ENCODE data around the gene PPA2. TPM values are rescaled to one million over a fixed set of nuclear protein-coding genes. Genes with fewer than 3 reads are reported as not detected.

PPA2 gene
- total RNA-seq, 1 experiment from 2014 or later, result 98.5 TPM

- TF ChIP-seq POLR2AphosphoS5 (IDR thresholded peaks at IDR 0.05; ENCODE audit: low read depth, low read length) (no peak), ZFX (IDR thresholded peaks at IDR 0.05) (no peak), CTCF (IDR thresholded peaks at IDR 0.05 in 2 of 3, conservative IDR thresholded peaks at IDR 0.05 in 1 of 3; ENCODE audit: borderline replicate concordance in 1 of 3, insufficient read depth in 1 of 3, low read depth in 2 of 3, low read length in 2 of 3) (no peak), FOSL1 (IDR thresholded peaks at IDR 0.05; ENCODE audit: low read depth) (no peak), CBX3 (IDR thresholded peaks at IDR 0.05; ENCODE audit: low read depth) (no peak), EGR1 (IDR thresholded peaks at IDR 0.05; ENCODE audit: low read depth) (no peak)
- TF ChIP-seq, protein P1, sequence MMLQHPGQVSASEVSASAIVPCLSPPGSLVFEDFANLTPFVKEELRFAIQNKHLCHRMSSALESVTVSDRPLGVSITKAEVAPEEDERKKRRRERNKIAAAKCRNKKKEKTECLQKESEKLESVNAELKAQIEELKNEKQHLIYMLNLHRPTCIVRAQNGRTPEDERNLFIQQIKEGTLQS (IDR thresholded peaks at IDR 0.05), result no peak
- intact Hi-C loops (cut with micrococcal nuclease), result no loop called here
- ATAC-seq, result no peak
Observed at GRCh38 chr4:105361053-105361452, 112.8 kb downstream of the PPA2 start.

DNA sequence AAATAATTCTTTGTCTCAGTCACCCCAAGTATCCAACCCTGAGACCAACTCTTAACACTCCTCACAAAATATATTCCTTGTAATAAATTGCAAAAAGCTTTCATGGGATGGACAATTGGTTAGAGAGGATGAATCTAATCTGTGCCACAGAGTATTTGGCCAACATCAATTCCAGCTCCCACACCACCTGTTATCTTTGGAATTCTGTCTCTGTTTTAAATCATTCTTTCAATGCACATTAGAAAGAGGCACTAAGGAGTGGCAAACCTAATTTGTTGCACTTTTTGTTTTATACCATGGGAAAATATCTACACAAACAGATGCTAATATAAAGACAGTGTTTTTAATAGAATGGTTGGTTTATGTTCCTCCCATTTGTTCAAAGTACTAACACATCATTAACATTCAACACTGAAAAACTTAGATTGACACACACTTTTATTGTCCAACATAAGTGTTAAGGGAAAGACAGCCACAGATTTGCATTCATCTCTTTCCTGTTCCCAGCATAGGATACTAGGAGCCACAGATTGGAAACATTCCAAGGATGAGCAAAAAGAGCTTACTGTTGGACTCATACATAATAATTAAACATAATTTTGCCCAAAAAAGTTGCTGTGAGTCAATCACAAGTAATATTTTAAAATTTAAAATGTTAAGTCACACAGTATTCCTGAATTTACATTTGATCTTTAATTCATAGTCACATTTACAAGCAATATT lies 116.4 kb downstream of the PPA2 start:
- Histone ChIP-seq H3K9ac (ENCODE audit: low read length) (no peak overlapping the region), H3K36me3 (ENCODE audit: control insufficient read depth in 1 of 2, insufficient read depth in 2 of 2, low read length in 2 of 2) (no peaks in the 10 kb centered on the region)

More at GRCh38 chr4:105361053-105361452, 112.8 kb downstream of the PPA2 start:
- Histone ChIP-seq H3K27me3 (ENCODE audit: insufficient read depth, low read length) (no peaks in the 10 kb centered on the region), H3K4me2 (ENCODE audit: low read length) (no peak overlapping the region), H4K20me1 (ENCODE audit: insufficient read depth) (no peaks in the 10 kb centered on the region), H3K4me3 (replicated peaks in 1 of 2; ENCODE audit: low read depth in 1 of 2, low read length in 2 of 2) (no peak overlapping the region), H3K36me3 (ENCODE audit: control insufficient read depth in 1 of 2, insufficient read depth in 2 of 2, low read length in 2 of 2) (no peaks in the 10 kb centered on the region), H3K9ac (ENCODE audit: low read length) (no peak overlapping the region), H2AFZ (ENCODE audit: low read depth, low read length, poor library complexity, severe bottlenecking) (no peak overlapping the region), H3K9me3 (ENCODE audit: control insufficient read depth in 1 of 2, insufficient read depth in 1 of 2, low read depth in 1 of 2, low read length in 2 of 2) (no peaks in the 10 kb centered on the region), H3K4me1 (ENCODE audit: control insufficient read depth in 1 of 2, insufficient read depth in 2 of 2, low read length in 2 of 2) (no peaks in the 10 kb centered on the region), H3K79me2 (ENCODE audit: insufficient read depth, low read length) (no peaks in the 10 kb centered on the region), H3K27ac (ENCODE audit: low read depth, low read length) (no peak overlapping the region), H3K9me2 (ENCODE audit: insufficient read depth) (no peaks in the 10 kb centered on the region)
- CTCF ChIA-PET, result no interaction called here
- DNase-seq (ENCODE audit: low read depth, low spot score), result no peak
- RAD21 ChIA-PET (ENCODE audit: low non-redundant PET in 1 of 2, low total read pairs in 2 of 2, uncharacterized antibody in 2 of 2, unreplicated experiment in 2 of 2), result no interaction called here
- POLR2A ChIA-PET, result no interaction called here
- no TSS peak for BruUV-seq (replicated peaks)

More for the DNA sequence above, 116.4 kb downstream of the PPA2 start:
- RAD21 ChIA-PET (ENCODE audit: low non-redundant PET in 1 of 2, low total read pairs in 2 of 2, uncharacterized antibody in 2 of 2, unreplicated experiment in 2 of 2), result no interaction called here
- CTCF ChIA-PET, result no interaction called here
- Histone ChIP-seq H3K4me1 (ENCODE audit: control insufficient read depth in 1 of 2, insufficient read depth in 2 of 2, low read length in 2 of 2) (no peaks in the 10 kb centered on the region), H3K27ac (ENCODE audit: low read depth, low read length) (no peak overlapping the region), H3K9me2 (ENCODE audit: insufficient read depth) (no peaks in the 10 kb centered on the region), H3K9me3 (ENCODE audit: control insufficient read depth in 1 of 2, insufficient read depth in 1 of 2, low read depth in 1 of 2, low read length in 2 of 2) (no peaks in the 10 kb centered on the region), H2AFZ (ENCODE audit: low read depth, low read length, poor library complexity, severe bottlenecking) (no peak overlapping the region), H4K20me1 (ENCODE audit: insufficient read depth) (no peaks in the 10 kb centered on the region), H3K27me3 (ENCODE audit: insufficient read depth, low read length) (no peaks in the 10 kb centered on the region), H3K79me2 (ENCODE audit: insufficient read depth, low read length) (no peaks in the 10 kb centered on the region), H3K4me3 (replicated peaks in 1 of 2; ENCODE audit: low read depth in 1 of 2, low read length in 2 of 2) (no peak overlapping the region), H3K4me2 (ENCODE audit: low read length) (no peak overlapping the region)
- no TSS peak for BruUV-seq (replicated peaks)
- intact Hi-C loops (cut with micrococcal nuclease), result no loop called here
- TF ChIP-seq MAX (IDR thresholded peaks at IDR 0.05) (no peak), CBX3 (IDR thresholded peaks at IDR 0.05; ENCODE audit: low read depth) (no peak), POLR2AphosphoS5 (IDR thresholded peaks at IDR 0.05; ENCODE audit: low read depth, low read length) (no peak), SRF (IDR thresholded peaks at IDR 0.05; ENCODE audit: low read depth) (no peak), ELF1 (IDR thresholded peaks at IDR 0.05; ENCODE audit: borderline replicate concordance, low read depth) (no peak)
- TF ChIP-seq, protein P2, sequence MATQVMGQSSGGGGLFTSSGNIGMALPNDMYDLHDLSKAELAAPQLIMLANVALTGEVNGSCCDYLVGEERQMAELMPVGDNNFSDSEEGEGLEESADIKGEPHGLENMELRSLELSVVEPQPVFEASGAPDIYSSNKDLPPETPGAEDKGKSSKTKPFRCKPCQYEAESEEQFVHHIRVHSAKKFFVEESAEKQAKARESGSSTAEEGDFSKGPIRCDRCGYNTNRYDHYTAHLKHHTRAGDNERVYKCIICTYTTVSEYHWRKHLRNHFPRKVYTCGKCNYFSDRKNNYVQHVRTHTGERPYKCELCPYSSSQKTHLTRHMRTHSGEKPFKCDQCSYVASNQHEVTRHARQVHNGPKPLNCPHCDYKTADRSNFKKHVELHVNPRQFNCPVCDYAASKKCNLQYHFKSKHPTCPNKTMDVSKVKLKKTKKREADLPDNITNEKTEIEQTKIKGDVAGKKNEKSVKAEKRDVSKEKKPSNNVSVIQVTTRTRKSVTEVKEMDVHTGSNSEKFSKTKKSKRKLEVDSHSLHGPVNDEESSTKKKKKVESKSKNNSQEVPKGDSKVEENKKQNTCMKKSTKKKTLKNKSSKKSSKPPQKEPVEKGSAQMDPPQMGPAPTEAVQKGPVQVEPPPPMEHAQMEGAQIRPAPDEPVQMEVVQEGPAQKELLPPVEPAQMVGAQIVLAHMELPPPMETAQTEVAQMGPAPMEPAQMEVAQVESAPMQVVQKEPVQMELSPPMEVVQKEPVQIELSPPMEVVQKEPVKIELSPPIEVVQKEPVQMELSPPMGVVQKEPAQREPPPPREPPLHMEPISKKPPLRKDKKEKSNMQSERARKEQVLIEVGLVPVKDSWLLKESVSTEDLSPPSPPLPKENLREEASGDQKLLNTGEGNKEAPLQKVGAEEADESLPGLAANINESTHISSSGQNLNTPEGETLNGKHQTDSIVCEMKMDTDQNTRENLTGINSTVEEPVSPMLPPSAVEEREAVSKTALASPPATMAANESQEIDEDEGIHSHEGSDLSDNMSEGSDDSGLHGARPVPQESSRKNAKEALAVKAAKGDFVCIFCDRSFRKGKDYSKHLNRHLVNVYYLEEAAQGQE (IDR thresholded peaks at IDR 0.05; ENCODE audit: low read depth), result no peak
- ATAC-seq (no peak), DNase-seq (ENCODE audit: low read depth, low spot score) (no peak)
- POLR2A ChIA-PET, result no interaction called here

Data from HCT116 (cell line).